Islet of Langerhans (tissue), 1 donor: ENCODE results near the gene GNPAT.

Source experiments
- FAIRE-seq: peaks from one replicate; lab custom pipeline; 2011; peaks lifted over from hg19 to GRCh38; lab: Jason Lieb, UNC

Gene GNPAT

GRCh38 chr1:231317306-231318014 lies 76.4 kb downstream of the GNPAT start:
- FAIRE-seq, result no peak

GRCh38 chr1:231318015-231318355 lies 77.0 kb downstream of the GNPAT start:
- no peak for FAIRE-seq

- FAIRE-seq, result no peak
Measured at GRCh38 chr1:231318568-231318967, 77.6 kb downstream of the GNPAT start.

GRCh38 chr1:231319080-231319479 lies 78.1 kb downstream of the GNPAT start:
- no peak for FAIRE-seq

GRCh38 chr1:231322880-231323530 lies 82.0 kb downstream of the GNPAT start:
- FAIRE-seq, result no peak

- FAIRE-seq, result no peak
Measured at GRCh38 chr1:231324660-231325059, 83.6 kb downstream of the GNPAT start.

GRCh38 chr1:231326248-231326647 lies 85.2 kb downstream of the GNPAT start:
- no peak for FAIRE-seq
